A172 (cell line): ENCODE measurements around the gene SETD4. TPM values are rescaled to one million over a fixed set of nuclear protein-coding genes. Genes with fewer than 3 reads are reported as not detected.
A peak's percentile ranks its signal among the peaks of the same experiment; 100 is the strongest.
"Not testable (repeated sequence)": the region's sequence is repeated elsewhere in the genome, so short reads cannot be mapped to it uniquely, and the experiment has no call there.

Experiments
- DNase-seq: peaks from one replicate; pipeline ENCODE4 v3.0.0-alpha.2; 2015; ENCODE audit warnings: low spot score
- total RNA-seq: library from RNA; depleted of rRNA; stranded (reverse); fragments of >200 nt; shearing (Covaris generic); gene quantifications from 2 replicates; pipeline ENCODE4 v1.2.3, GENCODE V29; 2014

The SETD4 gene
- total RNA-seq, 1 experiment from 2014 or later, result 22.7 TPM

DNA sequence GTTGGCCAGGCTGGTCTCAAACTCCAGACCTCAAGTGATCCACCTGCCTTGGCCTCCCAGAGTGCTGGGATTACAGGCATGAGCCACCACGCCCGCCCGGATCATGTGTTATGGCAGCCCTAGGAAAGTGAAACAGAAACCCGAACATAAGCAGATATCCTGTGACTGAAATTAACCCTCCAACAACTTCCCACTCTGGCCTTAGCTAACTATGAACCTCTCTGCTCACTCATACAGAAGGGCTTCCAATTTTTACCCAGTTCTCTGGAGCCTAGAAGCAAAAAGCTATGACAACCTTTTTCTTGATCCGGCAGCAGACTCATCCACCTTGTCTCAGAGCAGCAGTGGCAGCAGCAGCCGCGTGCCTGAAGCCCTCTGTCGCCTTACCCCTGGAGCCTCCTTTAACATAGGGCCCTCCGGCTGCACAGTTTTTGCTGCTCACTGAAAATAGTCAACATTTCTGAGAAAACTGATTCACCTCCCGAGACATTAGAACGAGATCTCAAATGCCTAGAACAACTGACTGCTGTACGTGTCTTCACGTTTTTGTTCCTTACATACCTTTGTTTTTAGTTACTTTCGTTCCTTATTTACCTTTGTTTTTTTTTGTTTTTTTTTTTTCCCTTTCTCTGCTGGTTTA, 18.8 kb upstream of the SETD4 start:
- DNase-seq, result peak; percentile 16

DNA sequence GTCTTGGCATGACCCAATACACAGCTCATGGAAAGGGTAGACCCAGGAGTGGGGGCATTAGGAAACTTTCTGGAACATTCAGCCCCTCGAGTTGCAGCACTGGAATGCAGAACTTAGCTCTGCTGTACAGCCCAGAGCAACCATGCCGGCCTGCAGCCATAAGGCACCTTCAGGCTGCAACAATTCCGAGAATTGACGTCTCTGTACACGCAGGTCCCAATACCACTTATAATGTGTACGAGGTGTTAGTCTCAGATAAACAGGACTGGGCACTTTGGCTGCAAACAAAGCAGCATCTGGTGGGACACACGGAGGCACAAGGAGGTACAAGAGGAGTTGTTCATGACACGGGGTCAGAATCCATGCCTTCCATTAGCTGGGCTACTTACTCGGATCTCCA, 17.4 kb upstream of the SETD4 start:
- DNase-seq, result no peak

DNA sequence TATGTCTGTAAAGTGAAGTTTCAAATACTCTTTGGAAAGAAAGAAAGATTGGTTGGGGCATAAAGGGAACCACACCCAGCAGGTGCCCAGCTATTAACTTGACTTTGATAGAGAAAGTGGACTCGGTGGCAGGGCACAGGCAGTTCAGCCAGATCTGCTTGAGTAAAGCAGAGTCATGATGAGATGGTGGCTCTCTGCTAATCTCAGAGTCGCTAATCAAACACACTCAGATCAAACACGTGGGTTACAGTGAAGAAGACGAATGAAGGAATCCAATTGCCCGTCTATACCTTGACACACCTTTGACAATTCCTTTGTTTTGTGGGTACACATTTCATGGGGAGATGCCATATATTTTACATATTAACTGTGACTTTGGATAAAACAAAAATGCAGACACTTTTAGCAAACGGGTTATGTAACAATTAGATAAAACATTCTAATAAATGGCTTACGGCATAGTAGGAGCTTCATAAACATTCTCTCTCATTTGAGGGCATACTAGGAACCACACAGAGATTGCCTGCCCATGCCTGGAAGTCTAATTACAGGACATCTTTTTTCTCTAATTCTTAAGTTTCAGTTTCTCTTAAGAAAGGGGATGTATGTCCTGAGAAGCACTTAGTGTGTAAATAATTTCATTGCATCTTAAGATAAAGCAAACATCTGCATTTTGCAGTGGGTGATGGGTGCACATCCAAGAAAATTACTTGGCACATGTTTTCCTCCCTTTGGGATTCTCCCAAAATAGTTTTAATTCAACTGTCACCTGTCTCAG, 16.7 kb upstream of the SETD4 start:
- no peak for DNase-seq

DNA sequence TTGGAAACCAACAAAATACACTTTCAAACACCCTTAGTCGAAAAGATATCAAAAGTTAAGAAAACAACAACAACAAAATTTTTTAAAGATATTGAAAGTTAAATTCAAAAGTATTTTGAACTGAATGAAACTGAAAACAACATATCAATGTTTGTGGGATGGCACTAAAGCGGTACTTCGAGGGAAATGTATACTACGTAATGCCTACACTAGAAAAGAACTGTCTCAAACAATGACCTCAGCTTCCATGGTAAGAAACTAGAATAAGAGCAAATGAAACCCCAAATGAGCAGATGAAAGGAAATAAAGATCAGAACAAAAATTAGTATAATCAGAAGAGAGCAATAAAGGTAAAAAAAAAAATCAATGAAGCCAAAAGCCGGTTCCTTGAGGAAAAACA, 15.6 kb upstream of the SETD4 start:
- DNase-seq, result no peak

DNA sequence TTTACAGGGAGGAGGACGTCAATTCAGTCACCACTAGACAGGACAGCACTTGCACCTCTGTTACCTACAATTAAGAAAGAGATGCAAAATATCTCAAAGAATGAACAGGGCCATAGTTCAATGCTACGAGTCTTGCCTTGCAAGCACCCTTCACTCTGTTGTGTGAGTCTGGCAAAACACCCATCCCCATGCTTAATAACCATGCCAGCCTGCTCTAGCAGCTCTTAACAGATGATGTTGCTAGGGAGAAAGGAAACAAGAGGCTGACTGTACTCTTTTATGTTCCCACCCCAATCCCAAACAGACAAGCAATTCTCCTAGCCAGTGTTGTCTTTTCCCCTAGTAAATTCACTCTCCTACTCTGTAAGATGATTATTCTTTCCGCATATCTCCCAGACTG, 14.8 kb upstream of the SETD4 start:
- DNase-seq, result no peak

DNA sequence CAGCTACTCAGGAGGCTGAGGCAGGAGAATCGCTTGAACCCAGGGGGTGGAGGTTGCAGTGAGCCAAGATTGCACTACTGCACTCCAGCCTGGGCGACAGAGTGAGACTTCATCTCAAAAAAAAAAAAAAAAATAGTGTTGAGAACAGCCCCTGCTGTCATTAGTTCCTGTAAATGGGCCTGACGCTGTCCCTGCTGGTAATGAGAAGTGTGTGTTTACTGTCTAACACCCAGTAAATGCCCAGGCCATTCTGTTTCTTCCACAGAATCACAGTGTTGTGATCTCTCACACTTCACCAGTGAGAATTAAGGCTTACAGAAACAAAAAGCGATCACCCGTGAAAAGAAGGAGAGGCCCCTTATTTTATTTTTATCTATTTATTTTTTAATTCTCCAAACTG, 13.6 kb upstream of the SETD4 start:
- DNase-seq, result not testable (repeated sequence)

DNA sequence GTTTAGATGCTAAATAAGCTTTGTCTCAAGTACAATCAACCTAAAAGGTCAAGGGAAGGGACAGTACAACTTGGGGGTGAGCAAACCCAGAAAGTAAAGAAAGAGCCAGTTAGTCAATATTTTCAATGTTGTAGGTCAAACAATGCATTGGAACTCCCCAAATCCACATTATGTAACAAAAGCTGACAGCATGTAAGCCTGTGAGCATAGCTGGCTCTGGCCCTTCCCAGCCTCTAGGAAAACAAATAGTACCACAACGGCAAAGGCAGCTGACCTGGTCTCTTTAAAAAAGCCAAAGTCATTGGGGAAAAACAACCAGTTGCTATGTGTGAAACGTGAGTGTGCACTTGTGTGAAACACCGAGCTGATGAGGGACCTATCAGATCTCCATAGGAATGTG, 12.9 kb upstream of the SETD4 start:
- no peak for DNase-seq

DNA sequence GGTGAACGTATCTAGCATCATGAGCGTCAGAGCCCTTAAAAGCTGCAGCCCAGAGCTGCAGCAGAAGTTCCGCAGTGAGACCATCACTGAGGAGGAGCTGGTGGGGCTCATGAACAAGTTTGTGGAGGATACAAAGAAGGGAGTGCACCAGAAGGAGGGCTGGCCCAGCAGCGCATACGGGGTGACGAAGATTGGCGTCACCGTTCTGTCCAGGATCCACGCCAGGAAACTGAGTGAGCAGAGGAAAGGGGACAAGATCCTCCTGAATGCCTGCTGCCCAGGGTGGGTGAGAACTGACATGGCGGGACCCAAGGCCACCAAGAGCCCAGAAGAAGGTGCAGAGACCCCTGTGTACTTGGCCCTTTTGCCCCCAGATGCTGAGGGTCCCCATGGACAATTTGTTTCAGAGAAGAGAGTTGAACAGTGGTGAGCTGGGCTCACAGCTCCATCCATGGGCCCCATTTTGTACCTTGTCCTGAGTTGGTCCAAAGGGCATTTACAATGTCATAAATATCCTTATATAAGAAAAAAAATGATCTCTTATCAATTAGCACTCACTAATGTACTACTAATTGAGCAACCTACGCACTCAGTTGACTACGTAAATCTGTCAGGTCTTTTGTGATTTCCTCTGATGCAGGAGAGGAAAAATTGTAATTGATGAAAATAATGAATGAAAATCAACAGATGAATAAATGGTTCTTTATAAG, 12.3 kb upstream of the SETD4 start:
- DNase-seq, result no peak

DNA sequence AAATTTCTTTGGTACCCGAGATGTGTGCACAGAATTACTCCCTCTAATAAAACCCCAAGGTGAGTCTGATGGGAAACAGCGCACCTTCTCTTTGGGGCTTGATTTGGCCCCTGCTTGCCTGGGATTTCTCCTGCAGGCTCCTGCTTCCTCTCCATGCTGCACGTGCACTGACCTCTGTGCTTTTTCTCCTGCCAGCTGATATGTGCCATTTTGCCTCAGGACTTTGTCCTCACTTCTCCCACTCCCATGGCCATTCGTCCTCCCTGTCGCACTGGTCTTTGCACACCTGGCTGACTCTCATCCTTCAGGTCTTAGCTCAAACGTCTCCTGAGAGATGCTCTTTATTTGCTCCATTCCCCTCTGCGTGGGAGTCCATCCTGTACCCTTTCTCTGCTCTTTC, 10.7 kb upstream of the SETD4 start:
- DNase-seq, result no peak

DNA sequence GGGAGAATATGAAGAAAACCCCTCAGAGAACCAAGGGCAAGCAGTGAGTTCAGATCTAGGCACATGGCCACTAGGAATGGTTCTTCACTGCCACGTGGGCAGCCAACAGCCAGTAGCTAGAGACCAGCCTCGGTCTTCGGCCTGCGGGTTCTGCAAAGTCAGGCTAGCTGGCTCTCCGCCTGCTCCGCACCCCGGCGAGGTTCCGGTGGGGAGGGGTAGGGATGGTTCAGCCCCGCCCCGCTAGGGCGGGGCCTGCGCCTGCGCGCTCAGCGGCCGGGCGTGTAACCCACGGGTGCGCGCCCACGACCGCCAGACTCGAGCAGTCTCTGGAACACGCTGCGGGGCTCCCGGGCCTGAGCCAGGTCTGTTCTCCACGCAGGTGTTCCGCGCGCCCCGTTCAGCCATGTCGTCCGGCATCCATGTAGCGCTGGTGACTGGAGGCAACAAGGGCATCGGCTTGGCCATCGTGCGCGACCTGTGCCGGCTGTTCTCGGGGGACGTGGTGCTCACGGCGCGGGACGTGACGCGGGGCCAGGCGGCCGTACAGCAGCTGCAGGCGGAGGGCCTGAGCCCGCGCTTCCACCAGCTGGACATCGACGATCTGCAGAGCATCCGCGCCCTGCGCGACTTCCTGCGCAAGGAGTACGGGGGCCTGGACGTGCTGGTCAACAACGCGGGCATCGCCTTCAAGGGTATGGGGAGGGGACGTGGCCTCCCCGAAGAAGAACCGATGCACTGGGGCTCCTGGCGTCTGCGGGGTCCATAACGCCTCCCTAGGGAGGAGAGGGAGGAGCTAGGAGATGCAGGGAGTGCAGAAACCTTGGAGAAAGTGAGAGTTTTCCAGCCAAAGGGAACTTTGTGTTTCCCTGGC, 9.6 kb upstream of the SETD4 start, which contains the start of gene CBR1:
Gene CBR1 (plus strand): TSS at position 312 of the 871 bp plus-strand sequence. CDS start 92 bp downstream, at position 404.
- DNase-seq, result peak; percentile 76

DNA sequence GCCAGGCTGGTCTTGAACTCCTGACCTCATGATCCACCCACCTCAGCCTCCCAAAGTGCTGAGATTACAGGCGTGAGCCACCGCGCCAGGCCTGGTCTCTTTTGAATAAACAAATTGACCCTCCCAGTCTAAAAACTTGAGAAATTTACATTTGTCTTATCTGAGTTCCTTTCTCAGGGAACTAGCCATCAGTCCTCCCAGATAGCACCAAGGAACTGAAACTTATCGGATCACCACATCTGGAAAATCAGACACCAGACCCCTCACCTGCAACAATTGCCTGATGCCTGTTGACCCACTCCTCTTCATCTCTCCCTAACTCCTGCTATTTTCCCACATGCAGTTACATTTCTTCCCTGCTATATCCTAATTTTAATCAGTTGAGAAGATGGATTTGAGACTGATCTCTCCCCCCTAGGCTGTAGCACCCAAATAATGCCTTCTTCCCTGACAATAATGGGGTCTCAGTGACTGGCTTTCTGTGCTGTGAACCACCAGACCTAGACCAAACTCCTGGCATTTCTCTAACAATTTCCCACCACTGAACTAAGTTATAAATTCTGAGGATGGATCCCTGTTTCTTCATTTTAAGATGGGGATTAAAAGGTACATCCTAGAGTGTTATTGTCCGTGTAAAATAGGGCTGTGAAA, 8.5 kb upstream of the SETD4 start:
- DNase-seq, result no peak

DNA sequence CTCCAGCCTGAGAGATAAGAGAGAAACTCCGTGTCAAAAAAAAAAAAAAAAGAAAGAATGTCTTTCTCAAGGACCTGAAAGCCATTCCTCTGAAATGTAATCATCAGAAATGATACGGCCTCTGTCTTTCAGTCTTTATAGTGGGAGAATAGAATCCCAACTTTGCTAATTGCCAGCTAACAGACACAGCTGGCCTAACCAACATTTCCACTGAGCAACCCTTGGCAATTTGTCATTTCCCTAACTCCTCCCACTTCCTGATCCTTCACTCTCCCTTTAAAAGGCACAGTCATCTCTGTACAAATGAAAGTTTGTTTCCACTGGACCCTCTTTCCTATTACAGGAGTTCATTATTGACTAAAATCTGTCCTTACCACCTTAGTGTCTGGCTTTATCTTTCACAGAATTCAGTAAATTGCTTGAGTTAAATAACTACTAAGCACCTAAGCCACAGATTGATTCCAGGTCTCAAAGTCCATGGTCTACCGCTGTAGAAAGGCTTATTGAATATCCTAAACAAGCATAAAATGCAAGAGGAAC, 5.2 kb upstream of the SETD4 start:
- DNase-seq, result peak; percentile 87

DNA sequence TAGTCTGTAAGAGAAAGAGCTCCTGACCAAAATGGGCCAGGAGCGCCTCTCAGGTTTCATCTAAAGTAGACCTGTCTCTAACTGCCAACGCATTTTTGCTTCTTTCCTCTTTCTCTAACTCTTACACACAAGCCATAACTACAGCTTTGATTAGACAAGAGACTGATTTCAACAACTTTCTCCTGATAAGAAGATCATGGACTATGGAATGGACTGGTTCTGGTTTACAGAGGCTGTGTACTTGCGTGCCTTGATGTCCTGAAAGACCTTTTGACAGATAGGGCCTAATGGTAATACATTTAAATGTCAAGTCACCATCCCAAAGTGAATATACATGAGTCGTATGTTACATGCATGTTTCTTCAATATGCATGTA, 3.7 kb upstream of the SETD4 start:
- no peak for DNase-seq

DNA sequence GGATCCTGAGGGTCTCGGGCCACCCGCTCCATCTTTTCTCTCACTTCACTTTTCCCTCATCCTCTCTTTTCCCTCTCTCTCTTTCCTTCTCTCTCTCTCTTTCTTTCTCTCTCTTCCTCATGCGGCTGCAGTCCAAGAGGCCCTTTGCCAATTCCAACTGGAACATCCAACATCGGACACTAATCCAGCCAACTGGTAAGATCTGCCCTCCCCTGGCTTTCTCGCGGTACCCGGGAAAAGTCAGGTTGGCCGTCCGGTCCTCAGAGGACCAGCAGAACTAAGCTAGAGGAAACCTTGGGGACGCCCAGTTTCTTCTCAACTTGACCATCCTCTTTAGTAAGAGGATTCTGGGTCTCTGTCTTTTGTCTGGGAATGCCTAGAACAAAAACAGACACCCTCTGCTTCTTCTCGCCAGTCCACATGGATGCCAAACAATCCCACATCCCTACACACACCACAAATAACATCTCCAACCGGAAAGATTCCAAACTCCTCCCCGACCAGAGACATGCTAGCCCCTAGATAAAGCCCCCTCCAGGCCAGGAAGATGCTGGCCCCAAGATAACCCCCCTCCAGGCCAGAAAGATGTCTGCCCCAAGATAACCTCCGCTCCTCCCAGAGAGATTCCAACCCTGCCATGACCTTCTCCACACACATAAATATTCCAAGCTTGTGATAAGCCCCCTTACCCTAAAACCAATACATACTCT, 3.2 kb upstream of the SETD4 start:
- DNase-seq, result no peak

DNA sequence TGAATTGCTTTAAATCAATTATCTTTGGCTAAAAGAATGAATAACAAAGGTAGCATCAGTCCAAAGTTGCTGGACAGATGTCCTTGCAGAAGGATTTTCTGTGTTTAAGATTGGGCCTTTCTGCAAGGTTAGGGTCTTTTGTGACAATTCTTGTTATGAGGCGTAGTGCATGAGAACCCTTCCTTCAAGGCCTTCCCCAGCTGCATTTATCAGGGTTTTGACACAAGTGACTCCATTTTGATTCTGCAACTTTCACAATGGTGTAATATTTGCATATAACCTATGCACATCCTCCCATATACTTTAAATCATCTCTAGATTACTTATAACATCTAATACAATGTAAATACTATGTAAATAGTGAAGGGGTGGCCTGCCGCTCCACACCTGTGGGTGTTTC, 1.1 kb upstream of the SETD4 start:
- DNase-seq, result no peak

DNA sequence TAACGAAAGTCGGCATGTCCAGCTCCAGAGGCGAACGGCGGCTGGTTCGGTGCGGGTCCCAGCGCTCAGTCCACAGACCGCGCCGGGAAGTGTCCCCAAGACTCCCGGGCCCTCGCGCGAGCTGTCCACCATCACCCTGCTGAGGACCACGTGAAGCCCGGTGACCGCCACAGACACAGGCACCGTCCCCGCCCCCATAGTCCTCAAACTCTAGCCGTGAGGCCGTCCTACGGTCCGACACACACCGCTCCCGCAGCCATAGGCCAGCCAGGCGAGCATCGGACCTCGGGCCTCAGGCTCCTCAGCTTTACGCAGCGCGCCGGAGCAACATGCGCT, 535 bp downstream of the SETD4 start:
- no peak for DNase-seq

DNA sequence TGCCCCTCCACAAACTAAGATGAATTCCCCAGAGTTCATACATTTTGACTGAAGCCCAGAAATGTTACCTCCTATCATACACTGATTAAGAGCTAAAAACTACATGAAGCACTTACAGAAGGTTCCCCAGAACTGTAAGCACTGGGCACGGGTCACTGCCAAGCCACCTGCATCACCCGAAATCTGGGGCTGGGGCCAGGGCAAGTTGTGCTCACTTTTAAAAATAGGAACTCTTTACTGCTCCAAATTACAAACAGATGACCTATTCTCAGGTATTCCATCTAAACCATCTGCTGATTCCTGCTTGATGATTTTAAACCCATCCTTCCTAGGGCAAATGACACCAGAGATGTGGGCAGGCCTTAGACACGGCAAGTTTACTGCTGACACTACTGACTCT, 4.8 kb downstream of the SETD4 start:
- no peak for DNase-seq

DNA sequence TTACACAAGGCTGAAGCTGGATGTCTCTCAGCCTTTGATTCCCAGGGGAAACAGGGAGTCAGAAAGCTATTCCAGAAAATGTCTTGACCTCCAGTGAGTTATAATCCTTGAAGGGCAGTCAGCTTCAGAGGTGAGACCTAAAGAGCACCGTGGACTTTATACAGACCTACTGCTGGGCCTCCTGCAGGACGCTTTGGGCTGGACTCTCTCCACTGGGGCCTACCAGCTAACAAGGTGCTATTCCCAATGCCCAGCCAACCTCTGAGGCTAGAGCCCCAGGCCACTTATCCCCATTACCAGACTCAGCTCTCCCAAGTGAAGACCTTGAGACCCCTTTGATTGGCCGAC, 6.6 kb downstream of the SETD4 start:
- DNase-seq, result no peak

DNA sequence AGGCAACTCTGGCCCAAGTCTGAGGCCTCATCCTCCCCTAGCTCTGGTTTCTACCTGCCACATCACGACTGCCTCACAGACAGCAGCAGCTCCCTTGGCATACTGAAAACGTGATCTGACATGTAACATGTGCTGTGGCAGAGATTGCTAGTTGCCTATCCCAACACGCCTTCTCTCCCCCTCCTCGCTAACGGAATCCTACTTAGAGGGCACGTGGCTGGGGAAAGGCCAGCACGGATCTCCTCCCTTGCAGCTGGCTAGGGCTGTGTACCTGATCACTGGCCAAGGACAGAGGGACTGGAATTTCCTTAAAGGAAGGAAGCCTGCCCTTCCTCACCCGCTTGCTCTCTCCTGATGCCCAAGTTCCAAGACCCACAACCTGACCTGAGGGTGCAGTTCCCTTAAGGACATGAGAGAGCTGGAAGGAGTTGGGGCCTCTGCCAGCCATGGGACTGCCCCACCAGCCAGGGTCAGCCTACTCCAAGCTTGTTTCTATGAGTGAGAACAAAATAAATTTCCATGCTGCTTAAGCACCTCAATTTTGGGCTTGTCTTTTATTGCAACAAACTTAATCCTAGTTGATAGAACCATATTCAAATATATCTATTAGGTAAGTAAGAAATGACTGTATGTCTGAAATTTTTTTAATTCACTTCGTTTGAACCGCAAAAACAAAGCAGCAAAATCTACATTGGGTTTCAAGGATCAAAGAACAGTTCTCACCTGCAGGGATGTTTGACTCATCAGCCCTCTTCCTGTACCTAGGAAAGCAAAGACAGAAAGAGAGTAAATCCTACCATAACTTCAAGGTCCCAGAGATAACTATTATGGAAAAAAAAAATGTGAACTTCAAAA, 7.2 kb downstream of the SETD4 start:
- no peak for DNase-seq

DNA sequence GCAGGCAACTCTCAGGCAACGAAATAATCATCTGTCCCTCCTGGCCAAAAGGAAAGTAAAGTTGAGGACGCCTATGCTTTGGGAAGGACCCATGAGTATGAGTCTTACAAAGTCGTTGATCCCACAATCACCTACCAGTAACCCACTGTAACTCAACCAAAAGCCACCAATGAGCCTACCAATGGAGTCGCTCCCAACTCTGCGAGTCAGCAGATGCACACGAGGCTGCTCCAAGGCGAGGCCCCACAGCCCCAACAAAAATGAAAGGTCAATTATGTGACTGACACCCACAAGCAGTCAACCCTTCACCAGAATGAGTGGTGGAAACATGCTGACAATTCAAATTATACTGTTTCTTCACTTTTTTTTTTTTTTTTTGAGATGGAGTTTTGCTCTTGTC, 12.0 kb downstream of the SETD4 start:
- no peak for DNase-seq
